Endothelial cell of umbilical vein (primary cell): ENCODE data around the gene RALGPS1. TPM values are rescaled to one million over a fixed set of nuclear protein-coding genes. Genes with fewer than 3 reads are reported as not detected.

ENCODE experiments used
- BruUV-seq: library from RNA; stranded (reverse); fragments of 400-500 nt; replicated peaks from 2 replicates; lab custom pipeline; 2021; lab: Mats Ljungman, UMichigan
- CTCF ChIA-PET: fragments of 300-600, 350-600 bp; sonication (Branson Sonifier 250); formaldehyde crosslinking; loops from one replicate; lab custom pipeline; 2021; ENCODE audit warnings: antibody characterized with exemption, inconsistent platforms; lab: Charles Lee
- POLR2A ChIA-PET: fragments of 300-600, 350-600 bp; sonication (Branson Sonifier 250); formaldehyde crosslinking; loops from one replicate; lab custom pipeline; 2021; ENCODE audit warnings: antibody characterized with exemption, inconsistent platforms; lab: Charles Lee
- DNase-seq: peaks from one replicate; pipeline ENCODE4 v3.0.0-alpha.2; 2011; ENCODE audit warnings: low read depth, low spot score
- FAIRE-seq: peaks from 2 replicates; lab custom pipeline; 2011; peaks lifted over from hg19 to GRCh38; lab: Jason Lieb, UNC
- H2AFZ ChIP-seq: 2 replicates; pipeline ENCODE4 v1.6.0; 2012; ENCODE audit warnings: low read depth, low read length, control low read depth, inconsistent platforms
- H3K27ac ChIP-seq: 2 replicates; pipeline ENCODE4 v1.5.1; 2011; ENCODE audit warnings: low read depth, mild to moderate bottlenecking, control low read depth, low read length, moderate library complexity; ENCODE audit not compliant: insufficient read depth
- H3K27me3 ChIP-seq, 2 experiments: 2 replicates each; pipeline versions ENCODE4 v1.6.0 to v1.6.1; 2011; ENCODE audit warnings: low read length in 2 of 2, mixed read lengths in 1 of 2; ENCODE audit not compliant: control insufficient read depth in 2 of 2, insufficient read depth in 2 of 2
- H3K36me3 ChIP-seq, 2 experiments: 2 replicates in 1 of 2; 3 replicates in 1 of 2; pipeline ENCODE4 v1.5.1; 2011; ENCODE audit warnings: low read length in 2 of 2, mild to moderate bottlenecking in 1 of 2, moderate library complexity in 1 of 2; ENCODE audit not compliant: control insufficient read depth in 2 of 2, insufficient read depth in 2 of 2; ENCODE audit errors: extremely low read depth in 1 of 2
- H3K4me1 ChIP-seq: 3 replicates; pipeline ENCODE4 v1.5.1; 2011; ENCODE audit warnings: mild to moderate bottlenecking, low read length; ENCODE audit not compliant: control insufficient read depth, insufficient read depth; ENCODE audit errors: extremely low read depth
- H3K4me2 ChIP-seq: 2 replicates; pipeline ENCODE4 v1.6.1; 2011; ENCODE audit warnings: low read length, control low read depth, mixed read lengths; ENCODE audit not compliant: insufficient read depth
- H3K4me3 ChIP-seq, 3 experiments: fragments of 200-600 bp in 1 of 3; sonication (generic), shearing (Covaris generic) in 1 of 3; replicated peaks in 1 of 3; 2 replicates each; pipeline ENCODE4 v1.5.1; 2011 to 2016; ENCODE audit warnings: control low read depth in 3 of 3, low read length in 3 of 3, mild to moderate bottlenecking in 2 of 3, inconsistent platforms in 1 of 3, low read depth in 1 of 3, moderate library complexity in 1 of 3; ENCODE audit not compliant: insufficient read depth in 1 of 3
- H3K79me2 ChIP-seq: 2 replicates; pipeline ENCODE4 v1.6.0; 2012; ENCODE audit warnings: low read length, inconsistent platforms; ENCODE audit not compliant: control insufficient read depth, insufficient read depth
- H3K9ac ChIP-seq: replicated peaks from 2 replicates; pipeline ENCODE3; 2011; ENCODE audit warnings: low read length, control low read depth; ENCODE audit not compliant: insufficient read depth; ENCODE audit errors: extremely low read depth
- H3K9me1 ChIP-seq: replicated peaks from 3 replicates; pipeline ENCODE4 v1.6.0; 2011; ENCODE audit warnings: mild to moderate bottlenecking, low read length; ENCODE audit not compliant: control insufficient read depth, insufficient read depth; ENCODE audit errors: extremely low read depth
- H3K9me3 ChIP-seq: replicated peaks from 2 replicates; pipeline ENCODE4 v1.5.1; 2012; ENCODE audit warnings: low read length, inconsistent platforms; ENCODE audit not compliant: control insufficient read depth, insufficient read depth
- H4K20me1 ChIP-seq: replicated peaks from 2 replicates; pipeline ENCODE3; 2011; ENCODE audit warnings: mild to moderate bottlenecking, low read length; ENCODE audit not compliant: control insufficient read depth, insufficient read depth; ENCODE audit errors: extremely low read depth
- CTCF ChIP-seq, 2 donors: IDR thresholded peaks; 1 replicate in 1 of 2; 2 replicates in 1 of 2; pipeline ENCODE4 v1.5.1; 2011; ENCODE audit warnings: low read length in 2 of 2, mild to moderate bottlenecking in 2 of 2, moderate library complexity in 2 of 2, control low read depth in 1 of 2, inconsistent platforms in 1 of 2, low read depth in 1 of 2; ENCODE audit not compliant: insufficient read depth in 1 of 2; ENCODE audit errors: extremely low read depth in 1 of 2
- EZH2 ChIP-seq: IDR thresholded peaks from 2 replicates; pipeline ENCODE4 v1.6.1; 2012; ENCODE audit warnings: borderline replicate concordance, low read depth, mild to moderate bottlenecking, moderate library complexity, low read length, inconsistent platforms; ENCODE audit not compliant: severe bottlenecking
- FOS ChIP-seq: IDR thresholded peaks from 2 replicates; pipeline ENCODE4 v1.6.1; 2011; ENCODE audit warnings: mild to moderate bottlenecking, low read length, moderate library complexity, borderline replicate concordance; ENCODE audit not compliant: insufficient read depth
- GATA2 ChIP-seq: IDR thresholded peaks from 2 replicates; pipeline ENCODE4 v1.7.0; 2011; ENCODE audit warnings: low read depth, mild to moderate bottlenecking, moderate library complexity, mixed read lengths, low read length; ENCODE audit not compliant: insufficient read length, insufficient read depth
- JUN ChIP-seq: IDR thresholded peaks from 2 replicates; pipeline ENCODE4 v1.6.1; 2011; ENCODE audit warnings: borderline replicate concordance, low read depth; ENCODE audit not compliant: insufficient read length, insufficient read depth
- MYC ChIP-seq: IDR thresholded peaks from one replicate; pipeline ENCODE4 v1.6.1; 2011; ENCODE audit warnings: mild to moderate bottlenecking, low read depth, low read length
- POLR2A ChIP-seq: IDR thresholded peaks from 2 replicates; pipeline ENCODE4 v1.6.1; 2012; ENCODE audit warnings: low read depth, mild to moderate bottlenecking, control low read depth, low read length
- POLR2AphosphoS5 ChIP-seq: IDR thresholded peaks from 2 replicates; pipeline ENCODE4 v1.6.1; 2012; ENCODE audit warnings: low read depth, mild to moderate bottlenecking, control low read depth, low read length, moderate library complexity; ENCODE audit not compliant: insufficient read depth
- dilution Hi-C: fragments of 300-500 bp; cut with MboI; formaldehyde crosslinking; loops from one replicate; pipeline ENCODE4 v1.15.0; 2019; ENCODE audit warnings: low sequenced_read_pairs; ENCODE audit not compliant: extremely low pct_ligation_motif_present
- intact Hi-C: fragments of 100-400 bp; cut with micrococcal nuclease; formaldehyde crosslinking; loops from one replicate; pipeline ENCODE4 v1.10.0; 2022
- polyA plus RNA-seq, 4 experiments: library from polyadenylated mRNA; depleted of rRNA in 3 of 4; stranded (reverse) in 3 of 4; unstranded in 1 of 4; fragments of >200 nt; gene quantifications; 2 replicates each; pipeline versions ENCODE4 v1.2.1 to v1.2.3, GENCODE V29; 2011 to 2012; ENCODE audit warnings: missing spikeins in 1 of 4
- total RNA-seq: library from RNA; stranded (reverse); gene quantifications from 2 replicates; pipeline ENCODE4 v1.2.3, GENCODE V29; 2021
- TF ChIP-seq, protein P1 (sequence below): IDR thresholded peaks from 2 replicates; pipeline ENCODE4 v1.6.1; 2011; ENCODE audit not compliant: insufficient read depth, insufficient read length

Gene RALGPS1
- total and polyA plus RNA-seq, 2 donors (not counting 3 experiments of a cell fraction or from before 2014, with no cell fraction given): 3.8 to 5.5 TPM

DNA sequence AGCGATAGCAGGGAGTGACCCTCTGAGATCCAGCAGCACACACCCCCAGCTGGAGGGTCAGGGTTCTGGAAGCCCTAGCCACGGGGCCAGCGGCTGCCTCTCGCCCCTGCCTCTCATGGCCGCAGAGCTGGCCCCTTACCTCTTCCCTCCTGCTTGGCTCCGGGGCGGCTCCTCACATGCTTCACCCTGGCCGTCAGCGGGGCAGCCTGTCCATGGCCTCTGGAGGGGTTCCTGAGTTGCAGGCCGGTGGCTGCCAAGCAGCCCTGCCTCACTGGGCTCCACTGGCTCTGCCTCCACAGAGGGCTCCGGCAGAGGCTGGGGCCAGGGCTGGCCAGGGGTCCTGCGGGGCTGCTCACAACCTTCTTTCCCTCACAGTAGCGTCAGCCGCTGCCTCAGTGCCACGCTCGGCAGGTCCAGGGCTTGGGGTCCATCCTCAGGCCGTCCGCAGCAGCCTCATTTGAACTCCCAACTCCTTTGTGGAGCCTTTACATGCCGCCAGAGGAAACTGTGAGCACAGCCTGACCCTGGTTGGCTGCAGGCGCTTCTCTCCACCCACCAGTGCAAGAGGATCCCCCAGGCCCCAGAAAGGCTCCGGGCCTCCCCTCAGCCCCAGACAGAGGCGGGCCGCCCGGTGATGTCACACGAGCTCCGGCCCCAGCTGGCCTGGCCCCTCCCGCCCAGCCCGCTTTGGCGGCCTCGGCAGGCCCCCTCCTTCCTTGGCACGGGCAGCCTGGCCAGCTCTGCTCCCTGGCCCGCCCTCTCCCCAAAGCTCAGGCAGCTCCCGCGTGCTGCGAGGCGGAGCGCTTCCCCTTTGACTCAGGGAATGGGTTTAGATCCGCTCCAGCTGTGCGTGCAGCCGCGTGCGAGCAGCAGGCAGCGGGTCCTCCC lies 207.8 kb downstream of the RALGPS1 start, which contains the start of gene ANGPTL2:
Gene ANGPTL2, minus strand, starts transcription at position 460 of the 888 bp plus-strand sequence. CDS start 13,904 bp downstream, outside the sequence.
- ChIA-PET POLR2A (interaction anchor here (0.9 kb wide), 1 partner anchor 64 kb away, joined by 3 read pairs; no protein-coding TSS in a partner anchor), CTCF (interaction anchor here (0.6 to 3.1 kb wide), 18 partner anchors 10 to 263 kb away, joined by 3 to 28 read pairs (median 4); no protein-coding TSS in a partner anchor)
- no peaks in the 10 kb centered on the region for H3K36me3 ChIP-seq
- no peaks in the 10 kb centered on the region for H3K9me3 ChIP-seq
- intact Hi-C loops: loop anchor here (1.0 kb wide), 6 partner anchors 41 to 157 kb away; no protein-coding TSS in a partner anchor
- peak; percentile 94 for DNase-seq
- H3K79me2 ChIP-seq: peaks cover 3% of the 10 kb centered on the region
- H4K20me1 ChIP-seq: no peaks in the 10 kb centered on the region
- H3K9ac ChIP-seq: peak within 1 kb of the TSS; percentile 77
- dilution Hi-C loops: no loop called here
- H3K9me1 ChIP-seq: no peaks in the 10 kb centered on the region
- peak; percentile 94 for FAIRE-seq
- peaks cover 1 to 2% of the 10 kb centered on the region in 2 experiments for H3K27me3 ChIP-seq
- H3K4me2 ChIP-seq: peak within 1 kb of the TSS; percentile 72
- H2AFZ ChIP-seq: peak within 1 kb of the TSS; percentile 93
- BruUV-seq: no TSS peak
- H3K27ac ChIP-seq: peak within 1 kb of the TSS; percentile 70
- H3K4me1 ChIP-seq: peaks cover 16% of the 10 kb centered on the region
- peak within 1 kb of the TSS; percentile 30 to 64 (median 53) for H3K4me3 ChIP-seq
- peak; percentile 57 for TF ChIP-seq POLR2AphosphoS5
- TF ChIP-seq GATA2: no peak
- no peak for TF ChIP-seq EZH2
- TF ChIP-seq, protein P1, sequence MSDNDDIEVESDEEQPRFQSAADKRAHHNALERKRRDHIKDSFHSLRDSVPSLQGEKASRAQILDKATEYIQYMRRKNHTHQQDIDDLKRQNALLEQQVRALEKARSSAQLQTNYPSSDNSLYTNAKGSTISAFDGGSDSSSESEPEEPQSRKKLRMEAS: peak; percentile 47
- peak; percentile 70 for TF ChIP-seq POLR2A
- TF ChIP-seq CTCF (IDR thresholded peaks at IDR 0.05; ENCODE audit: extremely low read depth in 1 of 2, insufficient read depth in 1 of 2, low read depth in 1 of 2, low read length in 2 of 2): peak in 1 of 2 donors; percentile 5
- peak; percentile 5 for TF ChIP-seq MYC
- TF ChIP-seq FOS: no peak
- TF ChIP-seq JUN: no peak
